GM12878 (cell line): ENCODE data around the gene CD27. TPM values are rescaled to one million over a fixed set of nuclear protein-coding genes. Genes with fewer than 3 reads are reported as not detected.

Experiments
- BMI1 ChIP-seq: fragments of 450-650 bp; IDR thresholded peaks from 2 replicates; pipeline ENCODE4 v1.6.1; 2016; ENCODE audit warnings: mild to moderate bottlenecking, moderate library complexity, borderline replicate concordance
- CEBPB ChIP-seq, 2 experiments: fragments of 150-350 bp in 1 of 2; IDR thresholded peaks; 2 replicates each; pipeline ENCODE4 v1.6.1; 2012 to 2014; ENCODE audit warnings: low read depth in 2 of 2, low read length in 2 of 2, borderline replicate concordance in 1 of 2, inconsistent platforms in 1 of 2
- CEBPZ ChIP-seq: fragments of 150-350 bp; IDR thresholded peaks from 2 replicates; pipeline ENCODE4 v1.6.1; 2016; ENCODE audit warnings: low read depth, low read length
- CREM ChIP-seq: IDR thresholded peaks from 2 replicates; pipeline ENCODE4 v1.6.1; 2014; ENCODE audit warnings: antibody characterized with exemption, low read depth
- EGR1 ChIP-seq, 2 experiments: IDR thresholded peaks; 1 replicate in 1 of 2; 2 replicates in 1 of 2; pipeline ENCODE4 v1.6.1; 2011 to 2012; ENCODE audit warnings: low read depth in 2 of 2, low read length in 2 of 2, borderline replicate concordance in 1 of 2, mild to moderate bottlenecking in 1 of 2, moderate library complexity in 1 of 2
- HDGF ChIP-seq: fragments of 450-650 bp; IDR thresholded peaks from 2 replicates; pipeline ENCODE4 v1.6.1; 2016; ENCODE audit warnings: antibody characterized with exemption
- JUNB ChIP-seq: IDR thresholded peaks from 2 replicates; pipeline ENCODE4 v1.6.1; 2016; ENCODE audit warnings: antibody characterized with exemption, mild to moderate bottlenecking
- MEF2B ChIP-seq: fragments of 450-650 bp; IDR thresholded peaks from 2 replicates; pipeline ENCODE4 v1.6.1; 2018; ENCODE audit warnings: mild to moderate bottlenecking, moderate library complexity; ENCODE audit not compliant: partially characterized antibody, poor library complexity, severe bottlenecking
- ZNF24 ChIP-seq: fragments of 450-650 bp; IDR thresholded peaks from 2 replicates; pipeline ENCODE4 v1.6.1; 2017; ENCODE audit warnings: antibody characterized with exemption, mild to moderate bottlenecking
- polyA plus RNA-seq, 11 experiments: library from polyadenylated mRNA; depleted of rRNA in 4 of 11; unstranded in 6 of 11; stranded (reverse) in 5 of 11; fragments of >200 nt; fragmentation: Nextera tagmentation in 4 of 11; fragmentation: Illumina TruSeq in 1 of 11; extraction: Ambion mirVana in 4 of 11; extraction: Trizol in 1 of 11; gene quantifications; 1 replicate in 1 of 11; 2 replicates in 10 of 11; pipeline versions ENCODE4 v1.2.1 to v1.2.3, GENCODE V29; 2011 to 2016; ENCODE audit warnings: inconsistent platforms in 2 of 11, missing spikeins in 2 of 11, low read depth in 1 of 11
- total RNA-seq, 4 experiments: library from RNA; depleted of rRNA in 3 of 4; stranded (reverse); fragments of >200 nt in 3 of 4; fragmentation: Illumina TruSeq in 1 of 4; extraction: Trizol in 1 of 4; gene quantifications; 2 replicates each; pipeline versions ENCODE4 v1.2.1 to v1.2.3, GENCODE V29; 2013 to 2021
- TF ChIP-seq, protein P1 (sequence below): IDR thresholded peaks from 2 replicates; pipeline ENCODE4 v1.6.1; 2011; ENCODE audit warnings: borderline replicate concordance, low read depth, mild to moderate bottlenecking, moderate library complexity, low read length; ENCODE audit not compliant: insufficient read depth, poor library complexity, severe bottlenecking

CD27 gene
- total and polyA plus RNA-seq, 10 of the 15 experiments (the other 5 are each of a cell fraction or from before 2014, with no cell fraction given), result 4.9 to 184 (median 106) TPM

GRCh38 chr12:6442836-6443235 is 1.9 kb upstream of the CD27 start (continued):
- TF ChIP-seq CEBPZ (no peak), CREM (0 out of 2 replicates have a peak, but pooled peaks have one; percentile 31), EGR1 (IDR thresholded peaks at IDR 0.05; ENCODE audit: borderline replicate concordance in 1 of 2, low read depth in 2 of 2, low read length in 2 of 2) (0 out of 3 replicates have a peak, but pooled peaks of 1 of the 2 experiments have one; percentile 20), ZNF24 (no peak), JUNB (no peak), BMI1 (no peak), MEF2B (no peak), HDGF (no peak), CEBPB (IDR thresholded peaks at IDR 0.05; ENCODE audit: borderline replicate concordance in 1 of 2, low read depth in 2 of 2, low read length in 2 of 2) (peak in 1 of 2 experiments; percentile 42; a peak in 1 of 4 replicates)
- TF ChIP-seq, protein P1, sequence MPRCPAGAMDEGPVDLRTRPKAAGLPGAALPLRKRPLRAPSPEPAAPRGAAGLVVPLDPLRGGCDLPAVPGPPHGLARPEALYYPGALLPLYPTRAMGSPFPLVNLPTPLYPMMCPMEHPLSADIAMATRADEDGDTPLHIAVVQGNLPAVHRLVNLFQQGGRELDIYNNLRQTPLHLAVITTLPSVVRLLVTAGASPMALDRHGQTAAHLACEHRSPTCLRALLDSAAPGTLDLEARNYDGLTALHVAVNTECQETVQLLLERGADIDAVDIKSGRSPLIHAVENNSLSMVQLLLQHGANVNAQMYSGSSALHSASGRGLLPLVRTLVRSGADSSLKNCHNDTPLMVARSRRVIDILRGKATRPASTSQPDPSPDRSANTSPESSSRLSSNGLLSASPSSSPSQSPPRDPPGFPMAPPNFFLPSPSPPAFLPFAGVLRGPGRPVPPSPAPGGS, result peak; percentile 45
